HG02870 (cell line): Measurements from ENCODE around the gene CENPH.
"Not testable (repeated sequence)": the region's sequence is repeated elsewhere in the genome, so short reads cannot be mapped to it uniquely, and the experiment has no call there.

ENCODE experiments used
- ATAC-seq: cut with Tn5 transposase; IDR thresholded peaks from one replicate; pipeline ENCODE4 v1.9.1; 2021; ENCODE audit warnings: mild to moderate bottlenecking, moderate library complexity; ENCODE audit not compliant: unreplicated experiment

CENPH gene

GRCh38 chr5:69206528-69207190, 17.3 kb downstream of the CENPH start:
- no peak for ATAC-seq

GRCh38 chr5:69209602-69210001, 20.2 kb downstream of the CENPH start:
- ATAC-seq: no peak

- no peak for ATAC-seq
These were observed 21.8 kb downstream of the CENPH start for GRCh38 chr5:69211200-69211599.

GRCh38 chr5:69212022-69212421, 22.6 kb downstream of the CENPH start:
- ATAC-seq: no peak

- ATAC-seq: no peak
These were observed 24.3 kb downstream of the CENPH start for GRCh38 chr5:69213513-69214215.

GRCh38 chr5:69217151-69217511, 27.7 kb downstream of the CENPH start:
- ATAC-seq: no peak

GRCh38 chr5:69217548-69218526, 28.5 kb downstream of the CENPH start:
- ATAC-seq: peak; percentile 91

GRCh38 chr5:69219939-69220338, 30.6 kb downstream of the CENPH start:
- no peak for ATAC-seq

- not testable (repeated sequence) for ATAC-seq
These were observed 31.0 kb downstream of the CENPH start for GRCh38 chr5:69220371-69220770.

GRCh38 chr5:69220833-69221232, 31.4 kb downstream of the CENPH start:
- not testable (repeated sequence) for ATAC-seq

- no peak for ATAC-seq
These were observed 35.1 kb downstream of the CENPH start for GRCh38 chr5:69224520-69224919.

GRCh38 chr5:69225860-69226259, 36.5 kb downstream of the CENPH start:
- no peak for ATAC-seq

GRCh38 chr5:69230181-69230580, 40.8 kb downstream of the CENPH start:
- no peak for ATAC-seq

- no peak for ATAC-seq
These were observed 41.9 kb downstream of the CENPH start for GRCh38 chr5:69231281-69231680.

GRCh38 chr5:69231851-69232250, 42.5 kb downstream of the CENPH start:
- ATAC-seq: no peak

- peak; percentile 97 for ATAC-seq
These were observed 45.3 kb downstream of the CENPH start, which contains the start of gene CDK7 for GRCh38 chr5:69234457-69235268. TSS of gene CDK7 (plus strand) at chr5:69234886. CDS start at chr5:69234976, 90 bp downstream.

GRCh38 chr5:69236733-69237132, 47.4 kb downstream of the CENPH start:
- ATAC-seq: not testable (repeated sequence)

GRCh38 chr5:69237877-69238276, 48.5 kb downstream of the CENPH start:
- ATAC-seq: no peak

- ATAC-seq: no peak
These were observed 49.4 kb downstream of the CENPH start for GRCh38 chr5:69238760-69239251.

- no peak for ATAC-seq
These were observed 53.0 kb downstream of the CENPH start for GRCh38 chr5:69242215-69242927.
